K562 (cell line): ENCODE results near the gene ITPR3. TPM values are rescaled to one million over a fixed set of nuclear protein-coding genes. Genes with fewer than 3 reads are reported as not detected.

Source experiments
- ATAC-seq: fragments of 200-7000 bp; cut with Tn5 transposase; 3 replicates; pipeline ENCODE4 v1.9.1; 2020; ENCODE audit warnings: moderate library complexity
- BruUV-seq: library from RNA; stranded (reverse); fragments of 400-500 nt; replicated peaks from 2 replicates; lab custom pipeline; 2021; lab: Mats Ljungman, UMichigan
- CTCF ChIA-PET: fragments of 300-600 bp; formaldehyde crosslinking; extraction: SDS; loops from one replicate; lab custom pipeline; 2021; ENCODE audit warnings: low intra/inter-chr PET ratio; lab: Yijun Ruan, JAX
- POLR2A ChIA-PET: fragments of 300-600, 350-650 bp; sonication (Branson Sonifier 250); formaldehyde crosslinking; extraction: SDS; loops from one replicate; lab custom pipeline; 2021; ENCODE audit warnings: antibody characterized with exemption, inconsistent platforms; lab: Yijun Ruan, JAX
- DNase-seq, 4 experiments: peaks; one replicate each; pipeline versions ENCODE4 v3.0.0 to v3.0.0-alpha.2; 2011 to 2018; ENCODE audit warnings: low spot score in 3 of 4, mixed read lengths in 3 of 4; ENCODE audit errors: extremely low read depth in 1 of 4
- FAIRE-seq: peaks from 2 replicates; lab custom pipeline; 2011; peaks lifted over from hg19 to GRCh38; lab: Jason Lieb, UNC
- H2AFZ ChIP-seq: 2 replicates; pipeline ENCODE4 v1.6.0; 2011; ENCODE audit warnings: low read depth, low read length, control low read depth, inconsistent platforms
- H3K27ac ChIP-seq: fragments of 200-600 bp; 3 replicates; pipeline ENCODE4 v1.8.0; 2011; ENCODE audit warnings: low read depth, mild to moderate bottlenecking, control low read depth, inconsistent platforms, low read length, moderate library complexity, mixed read lengths; ENCODE audit errors: extremely low read depth
- H3K27me3 ChIP-seq, 2 experiments: fragments of 300-600 bp in 1 of 2; 2 replicates in 1 of 2; 3 replicates in 1 of 2; pipeline versions ENCODE4 v1.6.0 to v1.8.0; 2011; ENCODE audit warnings: inconsistent platforms in 2 of 2, low read length in 2 of 2, mild to moderate bottlenecking in 1 of 2, mixed read lengths in 1 of 2, moderate library complexity in 1 of 2; ENCODE audit not compliant: control insufficient read depth in 2 of 2, insufficient read depth in 2 of 2
- H3K36me3 ChIP-seq: fragments of 300-600 bp; 3 replicates; pipeline ENCODE4 v1.8.0; 2011; ENCODE audit warnings: mild to moderate bottlenecking, low read length, inconsistent platforms; ENCODE audit not compliant: control insufficient read depth, insufficient read depth
- H3K4me1 ChIP-seq, 2 experiments: fragments of 200-600 bp in 1 of 2; replicated peaks in 1 of 2; 2 replicates in 1 of 2; 3 replicates in 1 of 2; pipeline versions ENCODE4 v1.5.1 to v1.8.0; 2011; ENCODE audit warnings: inconsistent platforms in 2 of 2, low read length in 2 of 2, mild to moderate bottlenecking in 1 of 2, mixed read lengths in 1 of 2, moderate library complexity in 1 of 2; ENCODE audit not compliant: control insufficient read depth in 2 of 2, insufficient read depth in 2 of 2
- H3K4me2 ChIP-seq: 2 replicates; pipeline ENCODE4 v1.6.1; 2011; ENCODE audit warnings: low read length, control low read depth, inconsistent platforms, mixed read lengths; ENCODE audit not compliant: insufficient read depth
- H3K4me3 ChIP-seq: fragments of 200-600 bp; sonication (generic), shearing (Covaris generic); 2 replicates; pipeline ENCODE4 v1.5.1; 2016; ENCODE audit warnings: control low read depth, inconsistent platforms
- H3K79me2 ChIP-seq: fragments of 200-600 bp; 3 replicates; pipeline ENCODE4 v1.8.0; 2011; ENCODE audit warnings: low read length, inconsistent platforms; ENCODE audit not compliant: control insufficient read depth, insufficient read depth
- H3K9ac ChIP-seq, 2 experiments: 2 replicates each; pipeline versions ENCODE4 v1.6.0 to v1.6.1; 2011; ENCODE audit warnings: low read depth in 2 of 2, low read length in 2 of 2, control low read depth in 1 of 2, inconsistent platforms in 1 of 2, mild to moderate bottlenecking in 1 of 2, mixed read lengths in 1 of 2; ENCODE audit not compliant: insufficient read depth in 1 of 2
- H3K9me1 ChIP-seq: one replicate; pipeline ENCODE4 v1.6.0; 2011; ENCODE audit warnings: inconsistent platforms, mild to moderate bottlenecking, low read length, moderate library complexity; ENCODE audit not compliant: control insufficient read depth, insufficient read depth
- H3K9me3 ChIP-seq: replicated peaks from 2 replicates; pipeline ENCODE4 v1.5.1; 2011; ENCODE audit warnings: low read depth, low read length, inconsistent platforms; ENCODE audit not compliant: control insufficient read depth, insufficient read depth
- H4K20me1 ChIP-seq: replicated peaks from 2 replicates; pipeline ENCODE4 v1.6.1; 2011; ENCODE audit warnings: low read length, inconsistent platforms, mixed read lengths; ENCODE audit not compliant: control insufficient read depth, insufficient read depth
- RBBP5 ChIP-seq: fragments of 200-600 bp; sonication (generic); IDR thresholded peaks from 2 replicates; pipeline ENCODE4 v1.6.1; 2012; ENCODE audit warnings: borderline replicate concordance, mild to moderate bottlenecking, low read length, control low read depth, inconsistent platforms; ENCODE audit not compliant: insufficient read depth, poor library complexity, severe bottlenecking
- WGBS: fragments of 100-300 bp; shearing (Covaris generic); methylation state at CpG from one replicate; pipeline ENCODE4 v1.1.6; 2016; ENCODE audit warnings: low coverage, mixed read lengths; ENCODE audit not compliant: insufficient coverage; ENCODE audit errors: missing lambda C conversion rate; 5-methylcytosine and 5-hydroxymethylcytosine counted together
- in situ Hi-C: fragments of 300-500 bp; cut with MboI; formaldehyde crosslinking; loops from 4 replicates; pipeline ENCODE4 v1.15.0; 2018; ENCODE audit warnings: inconsistent platforms, mixed read lengths
- intact Hi-C: fragments of 100-400 bp; cut with micrococcal nuclease; formaldehyde crosslinking; loops from 2 replicates; pipeline ENCODE4 v1.14.2; 2022
- polyA plus RNA-seq, 8 experiments: library from polyadenylated mRNA; depleted of rRNA in 4 of 8; stranded (reverse) in 5 of 8; unstranded in 3 of 8; fragments of >200 nt; fragmentation: Nextera tagmentation in 2 of 8; fragmentation: Illumina TruSeq in 1 of 8; extraction: Ambion mirVana in 2 of 8; extraction: Trizol in 1 of 8; gene quantifications; 2 replicates each; pipeline versions ENCODE4 v1.2.1 to v1.2.3, GENCODE V29; 2011 to 2014; ENCODE audit warnings: inconsistent platforms in 1 of 8, missing spikeins in 1 of 8
- total RNA-seq, 7 experiments: library from RNA; depleted of rRNA in 6 of 7; stranded (reverse); fragments of >200 nt in 6 of 7; fragmentation: Illumina TruSeq in 2 of 7; extraction: Trizol in 2 of 7; gene quantifications; 2 replicates each; pipeline versions ENCODE4 v1.2.1 to v1.2.3, GENCODE V29; 2011 to 2021; ENCODE audit warnings: low replicate concordance in 1 of 7
- TF ChIP-seq, protein P1 (sequence below), 2 experiments: fragments of 450-650 bp; IDR thresholded peaks; 2 replicates each; pipeline ENCODE4 v1.6.1; 2016

The ITPR3 gene
- total and polyA plus RNA-seq, 9 of the 15 experiments (the other 6 are each of a cell fraction or from before 2014, with no cell fraction given), result 0.39 to 35.7 (median 13.2) TPM

DNA sequence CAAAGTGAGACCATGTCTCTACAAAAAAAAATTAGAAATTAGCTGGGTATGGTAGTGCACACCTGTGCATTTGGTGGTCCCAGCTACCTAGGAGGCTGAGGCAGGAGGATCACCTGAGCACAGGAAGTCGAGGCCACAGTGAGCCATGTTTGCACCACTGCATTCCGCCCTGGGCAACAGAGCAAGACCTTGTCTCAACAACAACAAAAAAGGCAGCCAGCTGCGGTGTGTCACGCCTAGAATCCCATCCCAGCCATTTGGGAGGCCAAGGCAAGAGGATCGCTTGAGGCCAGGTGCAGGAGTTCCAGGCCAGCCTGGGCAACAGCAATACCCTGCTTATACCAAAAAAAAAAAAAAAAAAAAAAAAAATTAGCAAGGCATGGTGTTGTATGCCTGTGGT, 39.9 kb upstream of the ITPR3 start:
- BruUV-seq, result no TSS peak

More for the DNA sequence above, 39.9 kb upstream of the ITPR3 start:
- H3K9me3 ChIP-seq, result no peaks in the 10 kb centered on the region
- ChIA-PET POLR2A (interaction anchor here (0.6 to 1.8 kb wide), 4 partner anchors 10 to 130 kb away, joined by 3 to 9 read pairs (median 4); partner anchors contain the start of gene UQCC2), CTCF (no interaction called here)
- no peak for TF ChIP-seq RBBP5
- TF ChIP-seq, protein P1, sequence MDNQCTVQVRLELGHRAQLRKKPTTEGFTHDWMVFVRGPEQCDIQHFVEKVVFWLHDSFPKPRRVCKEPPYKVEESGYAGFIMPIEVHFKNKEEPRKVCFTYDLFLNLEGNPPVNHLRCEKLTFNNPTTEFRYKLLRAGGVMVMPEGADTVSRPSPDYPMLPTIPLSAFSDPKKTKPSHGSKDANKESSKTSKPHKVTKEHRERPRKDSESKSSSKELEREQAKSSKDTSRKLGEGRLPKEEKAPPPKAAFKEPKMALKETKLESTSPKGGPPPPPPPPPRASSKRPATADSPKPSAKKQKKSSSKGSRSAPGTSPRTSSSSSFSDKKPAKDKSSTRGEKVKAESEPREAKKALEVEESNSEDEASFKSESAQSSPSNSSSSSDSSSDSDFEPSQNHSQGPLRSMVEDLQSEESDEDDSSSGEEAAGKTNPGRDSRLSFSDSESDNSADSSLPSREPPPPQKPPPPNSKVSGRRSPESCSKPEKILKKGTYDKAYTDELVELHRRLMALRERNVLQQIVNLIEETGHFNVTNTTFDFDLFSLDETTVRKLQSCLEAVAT (IDR thresholded peaks at IDR 0.05), result no peak
- TF ChIP-seq, all 486 proteins: peak for 0
- H2AFZ ChIP-seq, result peak overlapping the region; percentile 97
- H3K27ac ChIP-seq, result no peak overlapping the region
- no peak overlapping the region for H3K4me2 ChIP-seq
- 82% methylated on average over 5 of the region's 5 CpGs for WGBS
- H3K4me3 ChIP-seq, result no peak overlapping the region
- H3K79me2 ChIP-seq, result peaks cover 28% of the 10 kb centered on the region
- H3K36me3 ChIP-seq, result peaks cover 21% of the 10 kb centered on the region; the same call in 2 of the 3 replicates
- peaks cover 13 to 40% of the 10 kb centered on the region in 2 experiments; a peak in 4 of 5 replicates for H3K4me1 ChIP-seq
- DNase-seq (no peak), FAIRE-seq (no peak), ATAC-seq (no peak)
- peaks cover 3% of the 10 kb centered on the region for H3K9me1 ChIP-seq
- in situ Hi-C loops (loop anchor here (10.0 kb wide), 1 partner anchor 424 kb away; no protein-coding TSS in a partner anchor), intact Hi-C loops (loop anchor here (5.0 kb wide), 2 partner anchors 69 to 154 kb away; no protein-coding TSS in a partner anchor)
- H4K20me1 ChIP-seq, result no peaks in the 10 kb centered on the region; the same call in 1 of the 2 replicates
- H3K27me3 ChIP-seq, result no peaks in the 10 kb centered on the region
- H3K9ac ChIP-seq, result peak overlapping the region in 1 of 2 experiments; percentile 39; a peak in 1 of 4 replicates
